GM23338 (cell line): ENCODE results near the gene ITGA8. TPM values are rescaled to one million over a fixed set of nuclear protein-coding genes. Genes with fewer than 3 reads are reported as not detected.

ENCODE experiments used
- ATAC-seq: fragments of 200-7000 bp; cut with Tn5 transposase; 3 replicates; pipeline ENCODE4 v1.9.1; 2020
- DNase-seq: peaks from one replicate; pipeline ENCODE4 v3.0.0-alpha.2; 2015; ENCODE audit warnings: low spot score
- H2AFZ ChIP-seq: fragments of 200-600 bp; sonication (generic); 2 replicates; pipeline ENCODE4 v1.8.0; 2016; ENCODE audit warnings: antibody characterized with exemption, mild to moderate bottlenecking, moderate library complexity
- H3F3A ChIP-seq: fragments of 200-600 bp; sonication (generic); replicated peaks from 2 replicates; pipeline ENCODE4 v1.8.0; 2017; ENCODE audit warnings: antibody characterized with exemption, mixed run types, low read depth
- H3K27ac ChIP-seq: fragments of 200-600 bp; sonication (generic); 2 replicates; pipeline ENCODE4 v1.6.1; 2016; ENCODE audit warnings: low read depth
- H3K27me3 ChIP-seq: fragments of 200-600 bp; sonication (generic); 2 replicates; pipeline ENCODE4 v1.8.0; 2016; ENCODE audit warnings: mild to moderate bottlenecking, mixed run types, moderate library complexity; ENCODE audit not compliant: insufficient read depth
- H3K36me3 ChIP-seq: fragments of 200-600 bp; sonication (generic); 2 replicates; pipeline ENCODE4 v1.8.0; 2016; ENCODE audit warnings: mild to moderate bottlenecking; ENCODE audit not compliant: insufficient read depth
- H3K4me1 ChIP-seq: fragments of 200-600 bp; sonication (generic); 2 replicates; pipeline ENCODE4 v1.8.0; 2016; ENCODE audit warnings: mild to moderate bottlenecking, moderate library complexity; ENCODE audit not compliant: insufficient read depth
- H3K4me2 ChIP-seq: fragments of 200-600 bp; sonication (generic); 2 replicates; pipeline ENCODE4 v1.7.1; 2017; ENCODE audit warnings: mixed run types
- H3K4me3 ChIP-seq: fragments of 200-600 bp; sonication (generic); 2 replicates; pipeline ENCODE4 v1.6.1; 2016; ENCODE audit warnings: mixed run types
- H3K79me2 ChIP-seq: fragments of 200-600 bp; sonication (generic); replicated peaks from 2 replicates; pipeline ENCODE4 v1.8.0; 2017; ENCODE audit warnings: mild to moderate bottlenecking; ENCODE audit not compliant: insufficient read depth
- H3K9me2 ChIP-seq: fragments of 200-600 bp; sonication (generic); 2 replicates; pipeline ENCODE4 v1.8.0; 2017; ENCODE audit not compliant: insufficient read depth
- H4K20me1 ChIP-seq: fragments of 200-600 bp; sonication (generic); replicated peaks from 2 replicates; pipeline ENCODE4 v1.8.0; 2017; ENCODE audit warnings: mild to moderate bottlenecking; ENCODE audit not compliant: insufficient read depth
- H3K27ac Mint-ChIP-seq: 2 replicates; pipeline ENCODE4 v1.8.0; 2020; ENCODE audit warnings: inconsistent platforms, mild to moderate bottlenecking, moderate library complexity, mixed read lengths
- H3K27me3 Mint-ChIP-seq: 3 replicates; pipeline ENCODE4 v1.8.0; 2022; ENCODE audit warnings: low read depth, mild to moderate bottlenecking, moderate library complexity, mixed read lengths, inconsistent platforms; ENCODE audit not compliant: insufficient read depth, poor library complexity
- H3K36me3 Mint-ChIP-seq: 3 replicates; pipeline ENCODE4 v1.8.0; 2021; ENCODE audit warnings: low read depth, mild to moderate bottlenecking, inconsistent platforms, moderate library complexity, mixed read lengths
- H3K4me1 Mint-ChIP-seq: 3 replicates; pipeline ENCODE4 v1.8.0; 2020; ENCODE audit warnings: mild to moderate bottlenecking, inconsistent platforms, mixed read lengths
- H3K4me3 Mint-ChIP-seq: 3 replicates; pipeline ENCODE4 v1.8.0; 2021; ENCODE audit warnings: moderate library complexity, mild to moderate bottlenecking, inconsistent platforms, mixed read lengths
- H3K9me3 Mint-ChIP-seq: 3 replicates; pipeline ENCODE4 v1.8.0; 2020; ENCODE audit warnings: moderate library complexity, mild to moderate bottlenecking, inconsistent platforms, mixed read lengths
- CREB1 ChIP-seq: fragments of 250-450 bp; sonication (Bioruptor Pico); IDR thresholded peaks from 2 replicates; pipeline ENCODE4 v1.5.0; 2020; ENCODE audit warnings: low read depth, mild to moderate bottlenecking, moderate library complexity
- CTCF ChIP-seq, 2 experiments: fragments of 200-600 bp in 1 of 2; sonication (generic) in 1 of 2; conservative IDR thresholded peaks; 2 replicates each; pipeline versions ENCODE4 v1.5.1 to v1.6.1; 2016 to 2017; ENCODE audit warnings: antibody characterized with exemption in 2 of 2, low read depth in 2 of 2, mild to moderate bottlenecking in 2 of 2, moderate library complexity in 1 of 2
- ETS1 ChIP-seq: IDR thresholded peaks from 2 replicates; pipeline ENCODE4 v1.6.1; 2016; ENCODE audit warnings: antibody characterized with exemption
- EZH2 ChIP-seq: fragments of 200-600 bp; sonication (generic); IDR thresholded peaks from one replicate; pipeline ENCODE4 v1.8.0; 2017; ENCODE audit warnings: antibody characterized with exemption, mild to moderate bottlenecking, low read depth; ENCODE audit not compliant: unreplicated experiment
- EZH2phosphoT487 ChIP-seq: fragments of 200-600 bp; sonication (generic); IDR thresholded peaks from one replicate; pipeline ENCODE4 v1.8.1; 2018; ENCODE audit warnings: antibody characterized with exemption; ENCODE audit not compliant: unreplicated experiment
- JUNB ChIP-seq: IDR thresholded peaks from one replicate; pipeline ENCODE4 v1.6.1; 2016; ENCODE audit warnings: antibody characterized with exemption; ENCODE audit not compliant: unreplicated experiment
- NANOG ChIP-seq: IDR thresholded peaks from 2 replicates; pipeline ENCODE4 v1.6.1; 2016; ENCODE audit warnings: antibody characterized with exemption, borderline replicate concordance
- POLR2AphosphoS5 ChIP-seq: IDR thresholded peaks from 2 replicates; pipeline ENCODE4 v1.6.1; 2016; ENCODE audit warnings: antibody characterized with exemption, low read depth
- REST ChIP-seq: IDR thresholded peaks from one replicate; pipeline ENCODE4 v1.6.1; 2018; ENCODE audit warnings: antibody characterized with exemption; ENCODE audit not compliant: unreplicated experiment
- STAT1 ChIP-seq: IDR thresholded peaks from one replicate; pipeline ENCODE4 v1.6.1; 2016; ENCODE audit warnings: antibody characterized with exemption; ENCODE audit not compliant: unreplicated experiment
- ZNF114 ChIP-seq: fragments of 250-450 bp; sonication (Bioruptor Pico); IDR thresholded peaks from 2 replicates; pipeline ENCODE4 v1.5.0; 2020; ENCODE audit warnings: mild to moderate bottlenecking, moderate library complexity
- ZNF331 ChIP-seq: fragments of 250-450 bp; sonication (Bioruptor Pico); IDR thresholded peaks from 2 replicates; pipeline ENCODE4 v1.5.0; 2020; ENCODE audit warnings: low read depth, mild to moderate bottlenecking, moderate library complexity
- ZNF462 ChIP-seq: fragments of 250-450 bp; sonication (Bioruptor Pico); IDR thresholded peaks from 2 replicates; pipeline ENCODE4 v1.5.0; 2020; ENCODE audit warnings: mild to moderate bottlenecking, moderate library complexity
- polyA plus RNA-seq: library from polyadenylated mRNA; unstranded; fragments of >200 nt; fragmentation: Nextera tagmentation; extraction: Ambion mirVana; gene quantifications from 2 replicates; pipeline ENCODE4 v1.2.1, GENCODE V29; 2016
- total RNA-seq: library from RNA; depleted of rRNA; stranded (reverse); fragments of >200 nt; shearing (Covaris generic); gene quantifications from 2 replicates; pipeline ENCODE4 v1.2.3, GENCODE V29; 2014

ITGA8 gene
- total and polyA plus RNA-seq, 2 experiments from 2014 or later = not detected

- H3K27ac Mint-ChIP-seq = no peak overlapping the region
- Histone ChIP-seq H3K4me3 (no peak overlapping the region), H2AFZ (no peak overlapping the region), H3F3A (no peaks in the 10 kb centered on the region), H3K4me1 (no peaks in the 10 kb centered on the region), H3K27me3 (no peaks in the 10 kb centered on the region), H3K9me2 (no peaks in the 10 kb centered on the region), H3K27ac (no peak overlapping the region), H3K4me2 (no peak overlapping the region), H4K20me1 (no peaks in the 10 kb centered on the region), H3K36me3 (no peaks in the 10 kb centered on the region), H3K79me2 (no peaks in the 10 kb centered on the region)
- peaks cover 21% of the 10 kb centered on the region; the same call in 2 of the 3 replicates for H3K9me3 Mint-ChIP-seq
- peaks cover 2% of the 10 kb centered on the region; the same call in 1 of the 3 replicates for H3K36me3 Mint-ChIP-seq
- H3K27me3 Mint-ChIP-seq = no peaks in the 10 kb centered on the region
- ATAC-seq (no peak), DNase-seq (no peak)
- no peak overlapping the region for H3K4me3 Mint-ChIP-seq
- TF ChIP-seq NANOG = no peak
- no peak for TF ChIP-seq CTCF (conservative IDR thresholded peaks at IDR 0.05; ENCODE audit: low read depth in 2 of 2)
- TF ChIP-seq JUNB = no peak
- no peak for TF ChIP-seq EZH2phosphoT487
- no peak for TF ChIP-seq ZNF331 (CRISPR knock-in tag)
- TF ChIP-seq ZNF114 (CRISPR knock-in tag) = no peak
- TF ChIP-seq POLR2AphosphoS5 = no peak
- no peak for TF ChIP-seq ETS1
- TF ChIP-seq ZNF462 (CRISPR knock-in tag) = no peak
- TF ChIP-seq EZH2 = no peak
- TF ChIP-seq STAT1 = no peak
- no peak for TF ChIP-seq CREB1 (CRISPR knock-in tag)
- no peak for TF ChIP-seq REST
- no peaks in the 10 kb centered on the region for H3K4me1 Mint-ChIP-seq
Measured at GRCh38 chr10:15730341-15730740, 10.6 kb upstream of the ITGA8 start.
